ENCODE data around the gene SMOC2. TPM values are rescaled to one million over a fixed set of nuclear protein-coding genes. Genes with fewer than 3 reads are reported as not detected.

The SMOC2 gene
- total and polyA plus RNA-seq, 8 donors: 7.1 to 18.8 (median 9.5) TPM

DNA sequence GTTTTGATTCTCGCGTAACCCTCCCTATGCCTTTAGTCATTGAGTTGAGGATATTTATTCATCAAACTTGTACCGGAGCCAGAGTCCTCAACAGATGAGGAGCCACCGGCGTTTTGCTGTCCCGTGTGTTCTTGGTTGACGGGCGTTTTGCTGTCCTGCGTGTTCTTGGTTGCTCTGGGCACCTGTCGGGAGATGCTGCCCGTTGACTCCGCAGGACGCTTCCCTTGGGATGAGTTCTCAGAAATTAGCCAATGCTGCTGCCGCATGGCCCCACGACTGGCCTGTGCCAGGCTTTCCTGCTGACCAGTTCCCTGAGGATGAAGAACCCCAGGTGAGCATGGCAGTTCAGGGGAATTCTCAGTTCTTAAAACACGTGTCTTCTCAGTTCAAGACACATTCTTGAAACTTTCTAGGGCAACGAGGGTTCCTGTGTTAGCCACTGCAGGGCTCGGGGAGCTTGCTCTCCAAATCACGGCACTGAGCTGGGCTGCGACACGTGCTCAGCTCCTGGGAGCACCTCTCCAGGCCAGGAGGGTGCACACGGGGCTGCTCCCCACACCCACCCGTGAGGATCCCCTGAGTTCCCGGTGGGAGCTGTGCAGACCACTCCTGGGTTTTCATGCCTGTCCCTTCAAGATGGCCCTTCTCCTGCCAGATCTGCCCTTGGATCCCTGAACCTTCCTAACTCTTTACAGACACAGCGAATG is 265.6 kb downstream of the SMOC2 start:
- no peak for ATAC-seq
- DNase-seq: peak in 1 of 4 donors; percentile 26

DNA sequence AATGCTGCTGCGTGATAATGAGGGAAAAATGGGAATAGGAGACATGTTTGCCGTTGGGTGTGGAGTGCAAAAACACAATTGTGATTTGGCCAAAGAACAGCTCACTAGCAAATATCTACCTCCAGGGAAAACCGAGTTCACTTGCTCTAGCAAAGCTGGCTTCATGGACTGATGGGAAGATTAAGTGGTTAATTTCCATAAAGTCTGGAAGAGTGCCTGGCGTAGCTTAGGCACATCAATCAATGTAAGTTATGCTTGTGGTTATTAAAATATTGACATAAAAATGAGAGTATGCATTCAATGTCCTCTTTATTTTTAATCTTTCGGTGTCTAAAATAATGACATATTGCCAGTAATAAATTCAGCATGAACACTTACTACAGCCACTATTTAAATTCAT is 267.5 kb downstream of the SMOC2 start:
- peaks cover 0 to 52% of the 10 kb centered on the region in 2 donors for H3K27me3 ChIP-seq
- ATAC-seq: no peak
- H3K4me3 ChIP-seq: no peak overlapping the region
- H3K27ac ChIP-seq: no peak overlapping the region
- H3K9me3 ChIP-seq: peaks cover 0 to 6% of the 10 kb centered on the region in 2 donors
- H3K4me1 ChIP-seq: no peaks in the 10 kb centered on the region
- DNase-seq: no peak
- TF ChIP-seq, protein P1, sequence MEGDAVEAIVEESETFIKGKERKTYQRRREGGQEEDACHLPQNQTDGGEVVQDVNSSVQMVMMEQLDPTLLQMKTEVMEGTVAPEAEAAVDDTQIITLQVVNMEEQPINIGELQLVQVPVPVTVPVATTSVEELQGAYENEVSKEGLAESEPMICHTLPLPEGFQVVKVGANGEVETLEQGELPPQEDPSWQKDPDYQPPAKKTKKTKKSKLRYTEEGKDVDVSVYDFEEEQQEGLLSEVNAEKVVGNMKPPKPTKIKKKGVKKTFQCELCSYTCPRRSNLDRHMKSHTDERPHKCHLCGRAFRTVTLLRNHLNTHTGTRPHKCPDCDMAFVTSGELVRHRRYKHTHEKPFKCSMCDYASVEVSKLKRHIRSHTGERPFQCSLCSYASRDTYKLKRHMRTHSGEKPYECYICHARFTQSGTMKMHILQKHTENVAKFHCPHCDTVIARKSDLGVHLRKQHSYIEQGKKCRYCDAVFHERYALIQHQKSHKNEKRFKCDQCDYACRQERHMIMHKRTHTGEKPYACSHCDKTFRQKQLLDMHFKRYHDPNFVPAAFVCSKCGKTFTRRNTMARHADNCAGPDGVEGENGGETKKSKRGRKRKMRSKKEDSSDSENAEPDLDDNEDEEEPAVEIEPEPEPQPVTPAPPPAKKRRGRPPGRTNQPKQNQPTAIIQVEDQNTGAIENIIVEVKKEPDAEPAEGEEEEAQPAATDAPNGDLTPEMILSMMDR (IDR thresholded peaks at IDR 0.05): no peak
- H3K36me3 ChIP-seq: no peaks in the 10 kb centered on the region
- intact Hi-C loops (cut with DNase I): no loop called here

More for the DNA sequence above, 265.6 kb downstream of the SMOC2 start:
- Histone ChIP-seq H3K4me3 (no peak overlapping the region), H3K4me1 (no peaks in the 10 kb centered on the region), H3K36me3 (no peaks in the 10 kb centered on the region), H3K9me3 (peaks cover 0 to 6% of the 10 kb centered on the region in 2 donors), H3K27me3 (peaks cover 0 to 38% of the 10 kb centered on the region in 2 donors), H3K27ac (no peak overlapping the region)
- TF ChIP-seq, protein P1 (IDR thresholded peaks at IDR 0.05): no peak
- intact Hi-C loops (cut with DNase I): no loop called here

DNA sequence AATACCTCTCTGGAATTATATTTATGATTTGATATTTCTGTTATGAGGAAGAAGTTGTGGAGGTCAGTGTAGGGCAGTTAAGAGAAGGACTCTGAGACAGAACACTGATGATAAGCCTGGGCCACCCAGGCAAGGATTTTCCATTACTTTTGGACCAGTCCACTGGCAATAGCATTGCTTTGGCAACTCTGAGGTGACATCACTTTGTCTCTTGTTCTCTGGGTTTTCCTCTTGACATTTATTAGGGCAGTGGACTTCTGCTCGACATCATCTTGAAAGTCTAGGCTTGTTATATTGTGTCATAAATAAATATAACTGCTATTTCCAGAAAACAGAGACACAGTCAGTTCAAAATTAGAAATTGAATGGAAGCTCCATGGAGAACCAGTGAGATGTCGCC is 268.0 kb downstream of the SMOC2 start:
- Histone ChIP-seq H3K27me3 (peaks cover 0 to 51% of the 10 kb centered on the region in 2 donors), H3K36me3 (no peaks in the 10 kb centered on the region), H3K4me1 (no peaks in the 10 kb centered on the region), H3K27ac (no peak overlapping the region), H3K4me3 (no peak overlapping the region), H3K9me3 (peaks cover 0 to 5% of the 10 kb centered on the region in 2 donors)
- TF ChIP-seq, protein P1 (IDR thresholded peaks at IDR 0.05): no peak
- DNase-seq: no peak
- ATAC-seq: no peak
- intact Hi-C loops (cut with DNase I): no loop called here

DNA sequence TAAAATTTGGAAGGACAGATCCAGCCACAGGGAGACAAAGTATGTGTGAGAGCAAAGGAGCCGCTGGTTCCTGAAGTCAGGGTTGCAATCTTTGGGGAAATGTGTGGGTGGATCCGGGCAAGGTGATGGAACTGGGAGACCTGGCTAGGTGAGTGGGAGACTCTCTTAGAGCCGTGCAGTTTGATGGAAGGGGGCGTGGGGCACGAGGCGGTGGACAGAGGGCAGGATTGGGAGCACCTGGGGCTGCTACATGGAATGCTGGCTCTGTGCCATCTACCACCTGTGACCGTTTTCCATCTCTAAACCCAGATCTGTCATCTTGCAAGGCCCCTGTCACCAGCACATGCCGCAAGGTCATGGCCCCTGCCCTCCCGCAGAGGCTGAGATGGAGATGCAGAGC is 268.4 kb downstream of the SMOC2 start:
- Histone ChIP-seq H3K36me3 (no peaks in the 10 kb centered on the region), H3K9me3 (peaks cover 0 to 4% of the 10 kb centered on the region in 2 donors), H3K4me1 (no peaks in the 10 kb centered on the region), H3K27me3 (peaks cover 0 to 47% of the 10 kb centered on the region in 2 donors), H3K27ac (no peak overlapping the region), H3K4me3 (no peak overlapping the region)
- intact Hi-C loops (cut with DNase I): no loop called here
- no peak for ATAC-seq
- no peak for DNase-seq
- TF ChIP-seq, protein P1 (IDR thresholded peaks at IDR 0.05): no peak

DNA sequence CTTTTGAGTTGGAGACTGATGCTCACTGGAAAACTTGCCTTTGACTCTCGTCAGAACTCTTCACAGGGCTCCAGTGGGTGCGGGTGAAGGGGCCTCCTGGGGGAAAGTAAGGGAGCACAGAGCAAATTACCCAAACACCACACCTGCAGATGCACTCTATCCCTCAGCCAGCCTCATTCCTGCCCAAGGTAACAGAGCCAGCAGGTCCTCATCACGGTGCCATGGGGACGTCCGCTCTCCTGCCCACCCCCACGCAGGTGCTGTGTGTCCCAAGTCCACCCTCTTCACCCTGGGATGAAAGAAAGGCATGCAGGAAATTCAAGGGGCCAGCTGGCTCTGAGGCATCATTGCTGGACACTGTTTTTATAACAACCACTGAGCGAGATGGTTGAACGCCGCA is 269.0 kb downstream of the SMOC2 start:
- ATAC-seq (no peak), DNase-seq (peak in 1 of 4 donors; percentile 20)
- Histone ChIP-seq H3K4me3 (no peak overlapping the region), H3K27ac (no peak overlapping the region), H3K9me3 (peaks cover 0 to 3% of the 10 kb centered on the region in 2 donors), H3K36me3 (no peaks in the 10 kb centered on the region), H3K27me3 (peaks cover 0 to 41% of the 10 kb centered on the region in 2 donors), H3K4me1 (no peaks in the 10 kb centered on the region)
- intact Hi-C loops (cut with DNase I): no loop called here
- TF ChIP-seq, protein P1 (IDR thresholded peaks at IDR 0.05): no peak
